Measurements from ENCODE around the gene COL12A1.

DNA sequence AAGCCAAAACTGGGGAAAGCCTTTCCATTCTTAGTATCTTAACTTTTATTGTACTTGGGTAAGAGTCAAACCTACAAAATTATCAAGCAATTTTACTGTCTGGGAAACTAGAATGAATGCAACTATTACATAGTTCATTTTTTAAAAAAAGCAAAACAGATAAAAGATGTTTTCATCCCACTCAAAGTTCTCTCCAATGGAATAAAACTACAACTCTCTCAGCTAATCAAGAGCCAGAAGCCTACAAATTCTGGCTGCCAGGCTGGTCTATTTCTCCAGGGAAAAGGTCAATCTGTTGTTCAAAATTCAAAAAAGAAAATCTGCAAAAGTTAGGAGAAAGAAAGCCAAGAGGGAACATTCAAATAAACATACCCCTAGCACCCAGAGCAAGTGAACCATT, 56.2 kb downstream of the COL12A1 start:
- TF ChIP-seq, protein P1, sequence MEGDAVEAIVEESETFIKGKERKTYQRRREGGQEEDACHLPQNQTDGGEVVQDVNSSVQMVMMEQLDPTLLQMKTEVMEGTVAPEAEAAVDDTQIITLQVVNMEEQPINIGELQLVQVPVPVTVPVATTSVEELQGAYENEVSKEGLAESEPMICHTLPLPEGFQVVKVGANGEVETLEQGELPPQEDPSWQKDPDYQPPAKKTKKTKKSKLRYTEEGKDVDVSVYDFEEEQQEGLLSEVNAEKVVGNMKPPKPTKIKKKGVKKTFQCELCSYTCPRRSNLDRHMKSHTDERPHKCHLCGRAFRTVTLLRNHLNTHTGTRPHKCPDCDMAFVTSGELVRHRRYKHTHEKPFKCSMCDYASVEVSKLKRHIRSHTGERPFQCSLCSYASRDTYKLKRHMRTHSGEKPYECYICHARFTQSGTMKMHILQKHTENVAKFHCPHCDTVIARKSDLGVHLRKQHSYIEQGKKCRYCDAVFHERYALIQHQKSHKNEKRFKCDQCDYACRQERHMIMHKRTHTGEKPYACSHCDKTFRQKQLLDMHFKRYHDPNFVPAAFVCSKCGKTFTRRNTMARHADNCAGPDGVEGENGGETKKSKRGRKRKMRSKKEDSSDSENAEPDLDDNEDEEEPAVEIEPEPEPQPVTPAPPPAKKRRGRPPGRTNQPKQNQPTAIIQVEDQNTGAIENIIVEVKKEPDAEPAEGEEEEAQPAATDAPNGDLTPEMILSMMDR (IDR thresholded peaks at IDR 0.05) = no peak
- TF ChIP-seq POLR2A (IDR thresholded peaks at IDR 0.05) = no peak
- no peak for TF ChIP-seq POLR2AphosphoS5 (IDR thresholded peaks at IDR 0.05)

Measured in breast epithelium (tissue), 3 donors.